ENCODE measurements around the gene AGRP.
"Not testable (repeated sequence)": the region's sequence is repeated elsewhere in the genome, so short reads cannot be mapped to it uniquely, and the experiment has no call there.

AGRP gene

GRCh38 chr16:67483150-67483549 is at the start of gene AGRP:
Gene AGRP, minus strand, starts transcription at chr16:67483547. Its CDS starts 149 bp downstream, at chr16:67483398.
- no peak for DNase-seq (ENCODE audit: low read depth in 2 of 2)

- no peak for DNase-seq (ENCODE audit: low read depth in 2 of 2)
Measured at GRCh38 chr16:67531247-67531646, 47.9 kb upstream of the AGRP start.

GRCh38 chr16:67530013-67530939 is 46.9 kb upstream of the AGRP start:
- DNase-seq (ENCODE audit: low read depth in 2 of 2): no peak

GRCh38 chr16:67529582-67530012 is 46.2 kb upstream of the AGRP start:
- no peak for DNase-seq (ENCODE audit: low read depth in 2 of 2)

- peak in 1 of 2 donors; percentile 29 for DNase-seq (ENCODE audit: low read depth in 2 of 2)
Measured at GRCh38 chr16:67528870-67529581, 45.7 kb upstream of the AGRP start.

- peak in 1 of 2 donors; percentile 47 for DNase-seq (ENCODE audit: low read depth in 2 of 2)
Measured at GRCh38 chr16:67528222-67528869, 45.0 kb upstream of the AGRP start, which contains the start of gene RIPOR1. Gene RIPOR1, plus strand, starts transcription at chr16:67528829. Its CDS starts 9,618 bp downstream, at chr16:67538447.

- no peak for DNase-seq (ENCODE audit: low read depth in 2 of 2)
Measured at GRCh38 chr16:67526149-67526791, 42.9 kb upstream of the AGRP start.

GRCh38 chr16:67525176-67525860 is 42.0 kb upstream of the AGRP start:
- DNase-seq (ENCODE audit: low read depth in 2 of 2): no peak

GRCh38 chr16:67521095-67521804 is 37.9 kb upstream of the AGRP start:
- peak; percentile 97 to 98 for DNase-seq (ENCODE audit: low read depth in 2 of 2)

- DNase-seq (ENCODE audit: low read depth in 2 of 2): no peak
Measured at GRCh38 chr16:67519242-67519641, 35.9 kb upstream of the AGRP start.

GRCh38 chr16:67518676-67519075 is 35.3 kb upstream of the AGRP start:
- no peak for DNase-seq (ENCODE audit: low read depth in 2 of 2)

GRCh38 chr16:67517661-67518423 is 34.5 kb upstream of the AGRP start:
- no peak for DNase-seq (ENCODE audit: low read depth in 2 of 2)

- no peak for DNase-seq (ENCODE audit: low read depth in 2 of 2)
Measured at GRCh38 chr16:67517155-67517445, 33.8 kb upstream of the AGRP start.

GRCh38 chr16:67516296-67517154 is 33.2 kb upstream of the AGRP start:
- DNase-seq (ENCODE audit: low read depth in 2 of 2): no peak

- peak; percentile 67 to 68 for DNase-seq (ENCODE audit: low read depth in 2 of 2)
Measured at GRCh38 chr16:67514382-67514828, 31.1 kb upstream of the AGRP start.

- not testable (repeated sequence) for DNase-seq (ENCODE audit: low read depth in 2 of 2)
Measured at GRCh38 chr16:67513892-67514291, 30.5 kb upstream of the AGRP start.

GRCh38 chr16:67509016-67509415 is 25.7 kb upstream of the AGRP start:
- no peak for DNase-seq (ENCODE audit: low read depth in 2 of 2)

- DNase-seq (ENCODE audit: low read depth in 2 of 2): no peak
Measured at GRCh38 chr16:67506468-67506867, 23.1 kb upstream of the AGRP start.
